Stimulated activated CD8-positive, alpha-beta memory T cell treated with anti-CD3 and anti-CD28 coated beads, Interleukin-2, amount 100 ng/mL, for 48 hours (primary cell): ENCODE results near the gene C19orf12.

Experiments
- DNase-seq, 2 donors: peaks; one replicate each; pipeline ENCODE4 v3.0.0-alpha.2; 2020; ENCODE audit warnings: low read depth in 2 of 2

Gene C19orf12

GRCh38 chr19:29664753-29665214 lies 50.3 kb downstream of the C19orf12 start:
- no peak for DNase-seq

- no peak for DNase-seq
Measured at GRCh38 chr19:29663861-29664752, 51.0 kb downstream of the C19orf12 start.

- DNase-seq = peak in 1 of 2 donors; percentile 40
Measured at GRCh38 chr19:29662604-29663404, 52.3 kb downstream of the C19orf12 start.

- DNase-seq = no peak
Measured at GRCh38 chr19:29662278-29662603, 52.8 kb downstream of the C19orf12 start.

- peak in 1 of 2 donors; percentile 44 for DNase-seq
Measured at GRCh38 chr19:29660835-29661234, 54.2 kb downstream of the C19orf12 start.

- DNase-seq = no peak
Measured at GRCh38 chr19:29658221-29658991, 56.7 kb downstream of the C19orf12 start.

- DNase-seq = no peak
Measured at GRCh38 chr19:29655648-29656335, 59.3 kb downstream of the C19orf12 start.

- no peak for DNase-seq
Measured at GRCh38 chr19:29653398-29653797, 61.7 kb downstream of the C19orf12 start.

- no peak for DNase-seq
Measured at GRCh38 chr19:29651622-29652394, 63.3 kb downstream of the C19orf12 start.

GRCh38 chr19:29650772-29651387 lies 64.2 kb downstream of the C19orf12 start:
- no peak for DNase-seq
